Adrenal gland (tissue), 12 donors: ENCODE data around the gene SLC44A4. TPM values are rescaled to one million over a fixed set of nuclear protein-coding genes. Genes with fewer than 3 reads are reported as not detected.

Experiments
- DNase-seq, 7 donors: peaks; one replicate each; pipeline ENCODE4 v3.0.0-alpha.2; 2019 to 2020
- H3K27ac ChIP-seq, 5 donors: fragments of 200-600 bp; sonication (generic) in 4 of 5; 1 replicate in 3 of 5; 2 replicates in 2 of 5; pipeline versions ENCODE4 v1.5.1 to v1.8.0; 2016 to 2020; ENCODE audit warnings: mild to moderate bottlenecking in 1 of 5
- H3K27me3 ChIP-seq: fragments of 200-600 bp; 2 replicates; pipeline ENCODE4 v1.8.0; 2021
- H3K36me3 ChIP-seq, 2 donors: fragments of 200-600 bp; replicated peaks in 1 of 2; 1 replicate in 1 of 2; 2 replicates in 1 of 2; pipeline versions ENCODE4 v1.5.1 to v1.8.0; 2018 to 2022
- H3K4me1 ChIP-seq, 2 donors: fragments of 200-600 bp; replicated peaks in 1 of 2; 1 replicate in 1 of 2; 2 replicates in 1 of 2; pipeline versions ENCODE4 v1.5.1 to v1.8.0; 2018 to 2021
- H3K4me3 ChIP-seq, 4 donors: fragments of 200-600 bp; sonication (generic) in 3 of 4; one replicate each; pipeline ENCODE4 v1.5.1; 2016 to 2018
- H3K9me3 ChIP-seq, 3 donors: fragments of 200-600 bp; sonication (generic) in 1 of 3; replicated peaks in 1 of 3; 1 replicate in 2 of 3; 2 replicates in 1 of 3; pipeline versions ENCODE4 v1.5.1 to v1.8.0; 2016 to 2021
- POLR2A ChIP-seq, 2 donors: fragments of 450-650 bp; IDR thresholded peaks; one replicate each; pipeline ENCODE4 v1.6.1; 2017; ENCODE audit warnings: antibody characterized with exemption in 2 of 2, mild to moderate bottlenecking in 2 of 2, moderate library complexity in 1 of 2
- WGBS, 4 donors: extraction: QIAGEN DNeasy Blood & Tissue Kit in 2 of 4; methylation state at CpG; one replicate each; pipeline versions ENCODE4 v1.1.5 to v1.1.7; 2013 to 2017; 5-methylcytosine and 5-hydroxymethylcytosine counted together
- intact Hi-C, 2 donors: fragments of 100-400 bp; cut with DNase I; formaldehyde crosslinking; loops; one replicate each; pipeline versions ENCODE4 v1.14.1 to v1.15.0; 2022 to 2023
- polyA plus RNA-seq, 3 donors: library from polyadenylated mRNA; stranded (reverse); fragments of 200-250 nt in 2 of 3; fragments of 350-450 nt in 1 of 3; fragmentation: Illumina TruSeq in 1 of 3; extraction: RNeasy Lipid Tissue Mini Kit (QIAGEN cat#74804) in 1 of 3; gene quantifications; one replicate each; pipeline ENCODE4 v1.2.3, GENCODE V29; 2013 to 2014
- total RNA-seq, 9 donors: library from RNA; depleted of rRNA in 4 of 9; stranded (reverse); fragments of >200 nt in 4 of 9; fragments of 120-200 nt in 1 of 9; fragmentation: NEBNext Ultra II Directional in 1 of 9; extraction: Animal tissue kit (Norgen Biotek cat#: 25700) in 1 of 9; gene quantifications; one replicate each; pipeline versions ENCODE4 v1.1.0 to v1.2.4, GENCODE V29; 2013 to 2023
- TF ChIP-seq, protein P1 (sequence below), 6 experiments: fragments of 450-650 bp in 4 of 6; fragments of 200-600 bp in 2 of 6; sonication (generic) in 1 of 6; IDR thresholded peaks; 1 replicate in 5 of 6; 2 replicates in 1 of 6; pipeline versions ENCODE4 v1.5.1 to v1.8.0; 2016 to 2021; ENCODE audit warnings: antibody characterized with exemption in 6 of 6, mild to moderate bottlenecking in 2 of 6, moderate library complexity in 1 of 6
- donor health status: healthy with polysubstance abuse.
- donor health status: Bipolar disorder and iron deficiency.
- donor health status: DM: yes; HTN: yes; CAD: no.
- donor health status: DM: no; HTN: no; CAD: no.
- donor health status: DM: no; HTN: no; CAD: no.
- donor health status: DM: yes; HTN: yes; CAD: no.

Gene SLC44A4
- total and polyA plus RNA-seq, 12 donors, result 1.2 to 30.1 (median 12.7) TPM

GRCh38 chr6:31901953-31902643 is 23.3 kb upstream of the SLC44A4 start, which contains the start of gene ZBTB12:
Gene ZBTB12 (minus strand): TSS chr6:31902086. CDS start chr6:31901305, 781 bp downstream.
- peak; percentile 95 to 97 (median 95) for DNase-seq
- Histone ChIP-seq H3K4me3 (peak within 1 kb of the TSS in 3 of 4 donors; percentile 26 to 86 (median 79)), H3K36me3 (no peaks in the 10 kb centered on the region), H3K4me1 (peaks cover 11 to 38% of the 10 kb centered on the region in 2 donors), H3K27me3 (no peaks in the 10 kb centered on the region), H3K9me3 (no peaks in the 10 kb centered on the region), H3K27ac (peak within 1 kb of the TSS; percentile 50 to 90 (median 81))
- peak; percentile 36 to 79 for TF ChIP-seq POLR2A (IDR thresholded peaks at IDR 0.05)
- TF ChIP-seq, protein P1, sequence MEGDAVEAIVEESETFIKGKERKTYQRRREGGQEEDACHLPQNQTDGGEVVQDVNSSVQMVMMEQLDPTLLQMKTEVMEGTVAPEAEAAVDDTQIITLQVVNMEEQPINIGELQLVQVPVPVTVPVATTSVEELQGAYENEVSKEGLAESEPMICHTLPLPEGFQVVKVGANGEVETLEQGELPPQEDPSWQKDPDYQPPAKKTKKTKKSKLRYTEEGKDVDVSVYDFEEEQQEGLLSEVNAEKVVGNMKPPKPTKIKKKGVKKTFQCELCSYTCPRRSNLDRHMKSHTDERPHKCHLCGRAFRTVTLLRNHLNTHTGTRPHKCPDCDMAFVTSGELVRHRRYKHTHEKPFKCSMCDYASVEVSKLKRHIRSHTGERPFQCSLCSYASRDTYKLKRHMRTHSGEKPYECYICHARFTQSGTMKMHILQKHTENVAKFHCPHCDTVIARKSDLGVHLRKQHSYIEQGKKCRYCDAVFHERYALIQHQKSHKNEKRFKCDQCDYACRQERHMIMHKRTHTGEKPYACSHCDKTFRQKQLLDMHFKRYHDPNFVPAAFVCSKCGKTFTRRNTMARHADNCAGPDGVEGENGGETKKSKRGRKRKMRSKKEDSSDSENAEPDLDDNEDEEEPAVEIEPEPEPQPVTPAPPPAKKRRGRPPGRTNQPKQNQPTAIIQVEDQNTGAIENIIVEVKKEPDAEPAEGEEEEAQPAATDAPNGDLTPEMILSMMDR (IDR thresholded peaks at IDR 0.05), result peak in 1 of 6 experiments; percentile 22
- WGBS, 4 donors, result 0 to 1% (median 0%) methylated on average over 4 to 77 of the region's 77 CpGs
- intact Hi-C loops, result loop anchor here (5.0 kb wide), 1 partner anchor 50 kb away; no protein-coding TSS in a partner anchor

DNA sequence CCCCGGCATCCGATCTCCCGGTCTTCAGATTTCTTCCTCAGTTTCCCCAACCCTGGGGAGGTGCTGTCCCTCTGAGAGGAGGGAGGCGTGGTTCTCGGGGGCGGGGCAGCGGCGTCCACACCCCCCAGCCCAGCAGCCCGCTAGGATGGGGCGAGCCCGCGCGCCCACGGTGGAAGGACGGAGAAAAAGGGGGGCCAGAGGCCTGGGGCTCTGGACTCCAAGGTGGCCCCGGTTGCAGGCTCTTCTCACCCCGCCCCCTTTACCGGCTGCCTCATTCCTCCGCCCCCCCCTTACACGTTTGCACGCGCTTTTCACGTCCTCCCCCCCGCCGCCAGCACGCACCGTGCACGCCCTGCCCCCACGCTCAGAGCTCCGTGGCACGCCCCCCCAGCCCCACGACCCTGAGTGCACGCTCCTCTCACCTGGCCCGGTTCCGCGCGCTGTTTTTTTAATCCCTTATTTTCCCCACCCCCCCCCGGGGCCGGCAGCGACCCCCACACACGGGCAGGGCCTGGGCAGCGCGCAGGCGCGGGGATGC is 22.7 kb upstream of the SLC44A4 start:
- peak overlapping the region; percentile 45 to 90 (median 72) for H3K27ac ChIP-seq
- H3K4me3 ChIP-seq, result peak overlapping the region in 3 of 4 donors; percentile 26 to 86 (median 79)
- TF ChIP-seq, protein P1 (IDR thresholded peaks at IDR 0.05), result no peak
- no peak for TF ChIP-seq POLR2A (IDR thresholded peaks at IDR 0.05)
- intact Hi-C loops, result loop anchor here (5.0 kb wide), 1 partner anchor 51 kb away; no protein-coding TSS in a partner anchor
- H3K4me1 ChIP-seq, result peaks cover 11 to 42% of the 10 kb centered on the region in 2 donors
- peak; percentile 69 to 83 (median 78) for DNase-seq
- H3K36me3 ChIP-seq, result no peaks in the 10 kb centered on the region
- no peaks in the 10 kb centered on the region for H3K27me3 ChIP-seq
- no peaks in the 10 kb centered on the region for H3K9me3 ChIP-seq
- WGBS, 4 donors, result 0 to 2% (median 0%) methylated on average over 12 to 45 of the region's 45 CpGs

GRCh38 chr6:31900917-31901414 is 22.2 kb upstream of the SLC44A4 start:
- intact Hi-C loops, result loop anchor here (5.0 kb wide), 1 partner anchor 51 kb away; no protein-coding TSS in a partner anchor
- no peaks in the 10 kb centered on the region for H3K9me3 ChIP-seq
- peaks cover 11 to 47% of the 10 kb centered on the region in 2 donors for H3K4me1 ChIP-seq
- TF ChIP-seq, protein P1 (IDR thresholded peaks at IDR 0.05), result no peak
- TF ChIP-seq POLR2A (IDR thresholded peaks at IDR 0.05), result no peak
- WGBS, 4 donors, result 17 to 31% (median 30%) methylated on average over 8 to 29 of the region's 29 CpGs; no CpG with 5 or more reads in 1 of the 4 donors
- no peaks in the 10 kb centered on the region for H3K27me3 ChIP-seq
- peak overlapping the region; percentile 45 to 90 (median 72) for H3K27ac ChIP-seq
- no peaks in the 10 kb centered on the region for H3K36me3 ChIP-seq
- peak; percentile 44 to 74 (median 58) for DNase-seq
- H3K4me3 ChIP-seq, result peak overlapping the region in 2 of 4 donors; percentile 26 to 79
